HUDEP-2 (cell line): Measurements from ENCODE around the gene MYOM3.
"Not testable (repeated sequence)": the region's sequence is repeated elsewhere in the genome, so short reads cannot be mapped to it uniquely, and the experiment has no call there.

Experiments used
- DNase-seq, 76 experiments: peaks; one replicate each; lab custom pipeline; 2025; ENCODE audit not compliant: unreplicated experiment in 76 of 76; lab: John Stamatoyannopoulos, UW

MYOM3 gene

GRCh38 chr1:24047110-24047477 lies 64.8 kb downstream of the MYOM3 start:
- peak in 1 of 76 experiments; percentile 6 for DNase-seq

- no peak for DNase-seq
Observed at GRCh38 chr1:24045771-24046170, 66.2 kb downstream of the MYOM3 start.

- not testable (repeated sequence) for DNase-seq
Observed at GRCh38 chr1:24044672-24045071, 67.3 kb downstream of the MYOM3 start.

DNA sequence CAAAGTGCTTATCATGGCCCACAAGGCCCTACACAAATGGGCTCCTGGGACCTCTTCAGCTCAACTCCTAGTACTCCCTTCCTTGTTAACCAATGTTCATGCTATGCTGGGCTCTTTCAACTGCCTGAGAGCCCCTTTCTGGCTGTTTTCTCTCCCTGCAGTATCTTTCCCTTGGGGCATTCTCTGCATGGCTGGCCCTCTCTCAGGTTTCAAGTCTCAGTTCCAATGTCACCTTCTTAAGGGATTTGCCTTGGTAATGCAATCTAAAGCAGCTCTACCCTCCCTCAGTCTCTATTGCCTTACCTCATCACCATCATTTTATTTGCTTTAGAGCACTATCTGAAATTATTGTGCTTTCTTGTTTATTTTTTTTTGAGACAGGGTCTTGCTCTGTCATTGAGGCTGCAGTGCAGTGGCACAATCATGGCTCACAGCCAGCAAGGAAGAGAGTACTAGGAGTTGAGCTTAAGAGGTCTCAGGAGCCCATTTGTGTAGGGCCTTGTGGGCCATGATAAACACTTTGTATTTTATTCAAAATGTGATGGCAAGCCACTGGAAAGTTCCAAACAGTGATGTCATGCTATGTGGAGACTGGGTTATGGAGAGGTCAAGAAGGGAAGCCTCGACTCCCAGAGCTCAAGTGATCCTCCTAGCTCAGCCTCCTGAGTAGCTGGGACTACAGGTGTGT lies 68.4 kb downstream of the MYOM3 start:
- no peak for DNase-seq

GRCh38 chr1:24042315-24042714 lies 69.6 kb downstream of the MYOM3 start:
- no peak for DNase-seq

- DNase-seq = no peak
Observed at GRCh38 chr1:24036088-24036487, 75.8 kb downstream of the MYOM3 start.

DNA sequence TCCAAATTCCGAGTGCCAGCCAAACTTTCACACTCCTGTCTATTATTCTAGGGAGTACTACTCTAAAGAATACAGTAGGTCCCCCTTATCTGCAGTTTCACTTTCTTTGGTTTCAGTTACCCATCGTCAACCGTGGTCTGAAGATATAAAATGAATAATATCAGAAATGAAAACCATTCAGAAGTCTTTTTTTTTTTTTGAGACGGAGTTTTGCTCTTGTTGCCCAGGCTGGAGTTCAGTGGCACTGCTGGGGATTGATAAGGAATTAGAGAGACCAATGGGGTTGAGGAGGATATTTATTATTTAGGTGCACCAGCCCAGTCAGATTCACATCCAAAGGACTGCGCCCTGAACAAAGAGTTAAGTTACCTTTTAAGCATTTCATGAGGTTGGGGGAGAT lies 79.0 kb downstream of the MYOM3 start:
- no peak for DNase-seq

DNA sequence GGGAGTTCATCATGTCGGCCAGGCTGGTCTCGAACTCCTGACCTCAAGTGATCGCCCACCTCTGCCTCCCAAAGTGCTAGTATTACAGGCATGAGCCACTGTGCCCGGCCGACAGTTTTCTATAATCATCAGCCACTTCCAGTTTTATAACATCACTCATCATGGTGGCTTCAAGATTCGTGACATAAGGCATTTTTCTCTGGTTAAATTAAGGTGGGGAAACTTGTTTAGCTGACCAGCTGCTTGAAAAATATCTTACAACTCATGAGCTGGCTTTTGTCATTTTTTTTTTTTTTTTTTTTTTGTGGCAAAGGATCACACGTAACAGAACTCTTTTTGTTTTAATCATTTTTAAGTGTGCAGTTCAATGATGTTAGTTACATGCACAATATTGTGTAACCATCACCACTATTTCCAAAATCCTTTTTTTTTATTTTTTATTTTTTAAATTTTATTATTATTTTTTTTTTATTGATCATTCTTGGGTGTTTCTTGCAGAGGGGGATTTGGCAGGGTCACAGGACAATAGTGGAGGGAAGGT lies 80.9 kb downstream of the MYOM3 start:
- DNase-seq = not testable (repeated sequence)

- DNase-seq = peak in 10 of 76 experiments; percentile 1 to 29 (median 14)
Observed at GRCh38 chr1:24027838-24028468, 84.0 kb downstream of the MYOM3 start.

- no peak for DNase-seq
Observed at GRCh38 chr1:24022581-24023361, 89.2 kb downstream of the MYOM3 start.

DNA sequence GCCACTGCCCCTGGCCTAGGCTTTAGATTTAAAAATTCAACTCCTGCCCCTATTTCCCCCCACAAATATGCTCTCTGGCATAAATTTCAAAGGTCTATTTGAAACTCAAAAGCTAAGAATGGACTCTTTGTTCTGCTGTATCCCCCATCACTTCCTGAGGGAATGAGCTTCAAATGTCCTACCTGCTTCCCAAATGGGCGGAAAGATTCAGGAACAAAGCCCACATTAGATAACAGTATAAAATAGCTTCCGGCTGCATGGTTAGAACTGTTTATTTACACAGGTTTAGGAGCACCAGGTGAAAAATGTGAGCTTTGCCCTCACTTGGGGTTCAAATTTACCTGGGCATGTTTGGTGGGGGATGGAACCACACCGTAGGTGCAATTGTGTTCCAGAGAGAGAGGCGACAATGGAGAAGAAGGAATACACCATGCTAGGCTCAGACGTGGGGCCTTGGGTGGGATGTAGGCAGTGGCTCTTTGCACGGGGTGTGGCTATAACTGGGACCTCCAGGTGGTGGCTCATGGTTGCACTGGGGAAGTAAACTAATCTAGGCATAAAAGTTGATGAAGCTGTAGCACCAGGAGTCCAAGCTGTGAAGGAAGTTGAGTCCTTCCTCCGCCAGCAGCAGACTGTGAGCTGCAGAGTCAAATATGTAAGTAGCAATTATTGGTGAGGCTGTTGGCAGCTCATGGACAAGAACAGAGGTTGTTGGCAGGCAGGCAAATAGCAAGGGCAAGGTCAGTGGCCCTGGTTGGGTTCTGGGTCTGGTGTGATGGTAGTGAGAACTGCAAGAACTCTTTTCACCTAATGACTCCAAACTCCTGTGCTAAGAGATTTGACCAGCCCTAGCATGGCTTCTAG lies 90.3 kb downstream of the MYOM3 start:
- no peak for DNase-seq

DNA sequence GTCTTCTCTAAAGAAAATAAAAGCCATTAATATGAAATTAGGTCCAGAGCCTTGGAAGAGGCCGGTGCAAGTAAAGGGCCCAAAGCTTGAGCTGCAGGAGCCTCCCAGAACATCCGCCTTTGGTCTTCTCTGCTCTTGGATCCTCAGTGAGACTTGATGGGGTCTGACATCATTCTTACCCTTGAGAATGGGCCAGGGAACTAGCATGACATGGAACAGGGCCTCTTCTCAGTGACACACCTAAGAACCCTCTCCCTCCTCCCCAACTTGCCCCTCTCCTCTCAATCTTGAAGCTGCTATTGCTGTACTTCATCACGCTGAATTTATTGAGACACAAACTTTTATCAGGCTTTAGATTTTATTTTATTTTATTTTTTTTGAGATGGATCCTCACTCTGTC lies 91.5 kb downstream of the MYOM3 start:
- DNase-seq = no peak

DNA sequence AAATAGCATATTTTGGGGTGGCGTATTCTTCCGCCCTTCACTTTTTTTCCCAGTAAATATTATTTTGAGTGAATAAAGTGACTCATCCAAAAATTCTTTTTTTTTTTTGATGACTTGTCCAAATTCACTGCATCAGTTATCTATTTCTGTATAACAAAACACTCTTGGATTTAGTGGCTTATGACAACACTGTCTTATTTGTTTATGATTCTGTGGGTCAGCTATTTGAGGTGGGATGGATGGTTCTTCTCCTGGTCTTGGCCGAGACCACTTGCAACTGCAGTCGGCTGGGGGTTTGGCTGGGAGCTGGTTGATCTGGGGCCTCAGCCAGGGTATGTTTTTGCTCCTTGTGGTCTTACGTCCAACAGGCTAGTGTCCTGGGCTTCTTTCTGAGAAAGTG lies 91.9 kb downstream of the MYOM3 start:
- no peak for DNase-seq

- peak in 2 of 76 experiments; percentile 1 to 2 for DNase-seq
Observed at GRCh38 chr1:24018611-24019580, 93.0 kb downstream of the MYOM3 start.

GRCh38 chr1:24015221-24016210 lies 96.4 kb downstream of the MYOM3 start:
- DNase-seq = no peak

DNA sequence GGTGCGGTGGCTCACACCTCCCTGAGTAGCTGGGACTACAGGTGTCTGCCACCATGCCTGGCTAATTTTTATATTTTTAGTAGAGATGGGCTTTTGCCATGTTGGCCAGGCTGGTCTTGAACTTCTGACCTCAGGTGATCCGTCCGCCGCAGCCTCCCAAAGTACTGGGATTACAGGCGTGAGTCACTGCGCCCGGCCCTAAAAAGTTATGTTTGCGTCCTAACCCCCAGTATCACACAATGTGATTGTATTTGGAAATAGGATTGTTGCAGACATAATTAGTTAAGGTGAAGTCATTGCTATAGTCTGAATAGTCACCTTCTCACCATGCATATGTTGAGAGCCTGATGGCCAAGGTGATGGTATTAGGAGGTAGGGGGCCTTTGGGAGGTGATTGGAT lies 99.1 kb downstream of the MYOM3 start:
- DNase-seq = not testable (repeated sequence)

GRCh38 chr1:24010650-24011049 lies 101.3 kb downstream of the MYOM3 start:
- no peak for DNase-seq

GRCh38 chr1:24009406-24009805 lies 102.5 kb downstream of the MYOM3 start:
- DNase-seq = no peak
